Measurements from ENCODE around the gene SMG6.
"Not testable (repeated sequence)": the region's sequence is repeated elsewhere in the genome, so short reads cannot be mapped to it uniquely, and the experiment has no call there.

The SMG6 gene

DNA sequence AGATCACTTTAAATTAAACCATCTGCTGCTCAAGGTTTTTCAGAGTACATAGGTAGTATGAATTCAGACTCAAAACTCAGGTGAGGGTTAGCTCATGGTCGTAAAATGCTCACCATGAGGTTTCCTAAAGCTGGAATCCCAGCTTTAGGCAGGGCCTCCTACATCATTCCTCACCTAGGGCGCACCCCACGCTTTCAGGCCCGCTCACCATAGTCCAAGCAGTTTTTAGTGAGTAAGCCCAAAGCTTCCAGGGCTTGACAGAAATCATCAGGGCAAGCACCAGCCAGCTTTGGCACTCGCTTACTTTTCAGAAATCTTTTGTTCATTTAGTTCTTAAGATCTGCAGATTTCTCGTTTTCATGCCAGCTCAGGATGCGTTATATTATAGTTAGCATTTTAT lies 158.9 kb downstream of the SMG6 start:
- DNase-seq (ENCODE audit: low spot score), result no peak

DNA sequence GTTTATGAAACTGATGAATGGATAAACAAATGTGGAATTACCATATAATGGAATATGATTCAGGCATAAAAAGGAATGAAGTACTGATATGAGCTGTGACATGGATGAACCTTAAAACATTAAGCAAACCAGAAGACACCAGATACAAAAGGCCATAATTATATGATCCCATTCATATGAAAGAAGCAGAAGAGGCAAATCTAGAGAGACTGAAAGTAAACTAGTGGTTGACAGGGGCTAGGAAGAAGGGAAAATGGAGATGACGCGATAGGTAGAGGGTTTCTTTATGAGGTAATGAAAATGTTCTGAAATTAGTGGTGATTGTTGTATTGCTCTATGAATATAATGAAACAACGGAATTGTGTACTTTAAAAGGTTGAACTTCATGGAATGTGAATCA lies 160.3 kb downstream of the SMG6 start:
- no peak for DNase-seq (ENCODE audit: low spot score)

DNA sequence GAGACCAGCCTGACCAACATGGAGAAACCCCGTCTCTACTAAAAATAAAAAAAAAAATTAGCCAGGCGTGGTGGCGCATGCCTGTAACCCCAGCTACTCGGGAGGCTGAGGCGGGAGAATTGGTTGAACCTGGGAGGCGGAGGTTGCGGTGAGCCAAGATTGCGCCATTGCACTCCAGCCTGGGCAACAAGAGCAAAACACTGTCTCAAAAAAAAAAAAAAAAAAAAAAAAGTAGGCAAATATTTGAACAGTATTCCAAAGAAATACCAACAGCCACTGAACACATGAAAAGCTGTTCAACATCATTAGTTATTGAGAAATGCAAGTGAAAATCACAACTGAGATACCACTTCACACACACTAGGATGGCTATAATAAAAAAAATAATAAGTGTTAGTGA lies 160.9 kb downstream of the SMG6 start:
- DNase-seq (ENCODE audit: low spot score), result not testable (repeated sequence)

DNA sequence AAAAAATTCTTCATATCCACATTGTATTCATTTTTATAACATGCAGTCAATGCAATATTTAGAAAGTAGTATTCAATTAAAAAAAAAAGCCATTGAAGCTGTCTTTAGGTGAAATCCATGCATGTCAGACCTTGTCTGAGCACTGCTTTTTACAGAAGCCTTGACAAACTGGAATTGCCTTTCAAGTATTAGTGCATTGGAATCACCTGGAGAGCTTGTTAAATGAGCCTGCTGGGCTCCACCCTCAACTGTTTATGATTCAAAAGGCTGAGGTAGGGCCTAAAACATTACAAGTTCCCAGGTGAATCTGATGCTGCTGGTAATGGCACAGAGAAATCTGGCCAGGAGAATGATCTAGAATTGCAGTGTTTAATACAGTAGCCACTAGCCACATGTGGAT lies 162.9 kb downstream of the SMG6 start:
- no peak for DNase-seq (ENCODE audit: low spot score)

DNA sequence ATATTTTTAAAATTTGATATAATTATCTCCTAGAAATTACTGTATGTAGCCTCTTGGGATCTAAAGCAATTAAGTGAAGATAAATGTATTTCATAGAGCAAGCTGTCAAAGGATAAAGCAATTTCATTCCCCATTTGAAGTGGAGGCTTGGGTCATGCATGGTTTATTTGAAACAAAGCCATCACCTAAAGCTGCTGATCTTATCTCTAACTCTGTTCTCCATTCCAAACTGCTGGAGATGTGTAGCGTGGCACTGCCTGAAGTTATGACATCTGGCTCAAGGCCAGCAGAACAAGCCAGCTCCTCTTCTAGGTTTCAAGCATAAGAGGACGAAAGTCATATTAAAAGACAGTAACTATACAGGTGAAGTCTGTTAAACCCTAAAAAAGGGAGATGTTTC lies 164.8 kb downstream of the SMG6 start:
- DNase-seq (ENCODE audit: low spot score), result no peak

DNA sequence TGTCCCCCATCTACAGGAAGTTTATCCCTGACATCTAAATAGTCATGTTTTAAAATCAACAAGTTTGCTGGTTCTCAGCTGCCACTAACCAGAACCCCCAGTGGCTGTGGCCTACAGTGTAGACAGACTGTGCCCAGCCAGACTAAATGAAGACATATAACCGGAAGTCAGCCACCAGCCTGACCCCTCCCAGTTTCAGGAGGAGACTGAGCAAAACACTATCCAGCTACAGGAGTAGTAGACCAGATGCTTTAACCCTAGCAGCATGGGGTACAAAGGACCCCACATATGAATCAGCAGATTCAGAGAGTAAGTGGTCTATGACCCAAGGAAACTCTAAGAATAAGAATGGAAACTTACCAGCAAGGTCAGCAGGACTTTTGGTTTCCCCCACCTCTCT lies 165.3 kb downstream of the SMG6 start:
- DNase-seq (ENCODE audit: low spot score), result no peak

DNA sequence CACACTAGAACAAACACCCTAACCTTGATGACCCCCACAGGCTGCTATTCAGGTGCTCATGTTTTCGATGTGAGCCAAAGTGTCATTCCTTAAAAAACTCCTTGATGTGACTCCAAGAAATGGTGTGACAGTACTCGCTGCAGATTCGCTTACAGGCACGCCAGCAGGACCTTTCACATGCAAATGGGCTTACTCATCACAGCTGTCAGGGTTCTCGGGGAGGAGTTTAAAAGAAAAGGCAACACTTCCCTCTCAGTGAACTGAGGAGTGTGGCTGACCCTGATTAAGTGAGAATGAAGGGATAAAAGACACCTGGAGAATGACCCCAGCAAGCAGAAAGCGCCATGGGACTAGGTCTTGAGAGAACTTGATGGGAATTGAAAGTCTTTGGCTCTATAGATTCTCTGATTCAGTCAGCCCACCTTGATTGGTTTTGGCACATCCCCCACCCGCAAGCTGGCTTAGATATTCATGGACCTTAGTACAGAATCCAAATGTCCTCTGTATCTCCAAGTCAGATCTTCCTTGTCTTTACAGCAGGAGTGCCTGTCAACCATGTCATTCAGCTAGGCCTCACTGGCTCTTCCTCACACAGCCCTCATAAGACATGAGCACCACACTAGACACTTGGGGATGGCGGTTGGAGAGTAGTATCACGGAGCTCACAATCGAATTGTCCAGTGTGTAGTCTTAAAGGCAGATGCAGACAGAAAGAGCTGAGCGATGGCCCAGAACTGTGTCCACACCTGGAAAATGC lies 166.1 kb downstream of the SMG6 start:
- no peak for DNase-seq (ENCODE audit: low spot score)

DNA sequence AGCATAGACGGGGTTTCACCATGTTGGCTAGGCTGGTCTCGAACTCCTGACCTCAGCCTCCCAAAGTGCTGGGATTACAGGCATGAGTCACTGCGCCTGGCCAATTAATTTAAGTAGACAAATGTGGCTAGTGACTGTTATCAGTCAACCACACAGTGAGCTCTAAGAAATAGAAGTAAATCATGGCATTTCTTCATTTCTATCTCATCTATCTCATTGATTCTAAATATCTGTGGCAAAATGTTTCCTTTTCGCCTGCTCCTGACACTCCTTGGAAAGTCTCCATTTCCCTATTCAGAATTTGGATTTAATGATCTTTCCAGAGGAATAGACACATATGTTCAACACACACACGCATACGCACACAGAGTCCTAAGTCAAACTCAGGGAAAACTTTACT lies 167.3 kb downstream of the SMG6 start:
- DNase-seq (ENCODE audit: low spot score), result no peak

DNA sequence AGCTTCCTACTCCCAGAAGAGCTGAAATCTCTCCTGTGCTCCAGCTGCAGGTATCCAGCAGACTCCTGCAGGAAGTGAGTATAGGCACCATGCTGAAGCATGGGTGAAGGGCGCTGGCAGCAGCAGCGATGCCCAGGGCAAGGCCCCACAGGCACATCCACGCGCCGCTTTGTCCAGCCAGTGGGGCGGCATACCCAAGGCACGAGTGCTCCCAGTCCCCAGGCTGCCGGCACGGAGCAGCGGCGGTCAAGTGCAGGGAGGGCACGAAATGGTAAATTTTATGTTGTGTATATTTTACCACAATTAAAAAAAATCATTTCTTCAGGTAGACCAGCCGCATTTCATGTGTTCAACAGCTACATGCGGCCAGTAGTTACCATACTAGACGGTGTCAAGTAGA lies 175.6 kb downstream of the SMG6 start:
- no peak for DNase-seq (ENCODE audit: low spot score)

DNA sequence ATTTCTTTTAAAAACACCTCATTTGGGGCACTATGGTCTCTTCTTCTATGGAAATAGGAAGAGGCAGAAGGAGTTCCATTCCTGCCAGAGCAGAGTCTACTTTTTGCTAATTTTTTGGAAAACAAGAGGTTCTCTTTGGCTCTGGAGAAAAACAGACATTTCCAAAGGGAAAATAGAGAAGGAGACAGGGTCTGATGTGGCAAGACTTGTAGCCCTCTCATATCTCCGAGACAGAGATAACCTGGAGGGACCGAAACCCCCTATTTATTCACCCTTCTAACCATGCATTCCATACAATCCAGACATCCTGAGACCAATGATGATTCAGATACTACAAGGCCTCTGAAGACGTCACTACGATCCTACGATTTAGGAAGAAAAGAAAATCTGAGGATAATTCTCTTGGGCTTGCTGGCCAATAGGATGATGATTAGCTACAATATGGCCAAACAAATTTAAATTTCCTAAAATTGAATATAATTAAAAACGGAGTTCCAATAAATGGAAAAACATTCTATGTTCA lies 178.5 kb downstream of the SMG6 start:
- DNase-seq (ENCODE audit: low spot score), result no peak

DNA sequence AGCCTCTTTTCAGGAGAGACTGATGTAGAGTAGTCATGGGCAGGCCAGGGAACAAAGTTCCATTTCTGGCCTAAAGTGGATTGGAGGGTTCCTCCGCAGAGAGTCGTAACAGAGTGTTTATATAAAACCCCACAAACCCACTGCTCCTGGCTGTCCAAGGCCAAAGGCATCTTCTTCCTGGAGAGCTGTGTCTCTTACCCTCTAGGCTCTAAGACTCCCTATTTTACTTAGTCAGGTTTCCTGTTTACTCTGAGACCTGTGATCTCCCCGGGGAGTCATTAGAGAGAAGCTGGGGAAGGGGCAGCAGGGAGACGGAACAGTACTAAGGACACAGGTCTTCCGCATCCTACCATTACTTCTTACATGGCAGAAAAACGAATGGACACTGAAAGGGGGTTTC lies 179.2 kb downstream of the SMG6 start:
- no peak for DNase-seq (ENCODE audit: low spot score)

DNA sequence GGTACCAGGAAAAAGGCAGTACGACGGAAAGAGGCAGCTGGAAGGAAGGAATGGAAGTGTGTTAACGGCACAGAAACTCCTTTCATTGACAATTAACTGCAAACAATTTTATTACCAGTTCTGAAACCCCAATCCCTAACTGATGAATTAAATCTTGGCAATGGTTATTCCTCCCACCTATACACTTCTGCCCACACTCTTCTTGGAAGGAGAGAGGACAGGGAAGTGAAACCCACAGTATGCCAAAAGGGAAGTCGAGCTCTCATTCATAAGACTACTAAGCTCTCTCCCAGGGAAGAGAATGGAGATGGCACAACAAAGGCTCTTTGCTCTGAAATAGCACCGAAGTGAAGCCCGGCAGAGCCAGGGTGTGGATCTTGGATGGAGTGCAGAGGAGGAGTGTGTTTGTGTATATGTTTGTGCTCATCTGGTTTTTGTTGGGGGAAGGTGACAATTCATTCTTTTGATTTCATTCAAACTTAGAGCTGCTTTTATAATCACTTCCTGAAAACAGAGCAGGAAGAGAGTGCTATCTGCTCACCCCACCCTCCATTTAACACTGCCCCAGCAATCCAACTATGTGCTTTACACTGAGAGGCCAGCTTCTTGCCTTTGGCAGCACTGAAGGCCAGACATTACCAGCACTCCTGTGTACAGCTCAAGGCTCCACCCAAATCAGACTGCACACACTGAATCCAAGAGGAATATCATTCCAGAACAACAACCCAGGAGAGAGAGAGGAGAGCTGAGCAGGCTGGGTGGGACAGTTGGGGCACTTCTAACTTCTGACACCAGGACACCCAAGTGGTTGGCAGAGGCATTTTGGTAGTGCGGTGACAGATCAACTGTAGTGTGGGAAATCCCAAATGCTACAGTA lies 180.0 kb downstream of the SMG6 start:
- no peak for DNase-seq (ENCODE audit: low spot score)

DNA sequence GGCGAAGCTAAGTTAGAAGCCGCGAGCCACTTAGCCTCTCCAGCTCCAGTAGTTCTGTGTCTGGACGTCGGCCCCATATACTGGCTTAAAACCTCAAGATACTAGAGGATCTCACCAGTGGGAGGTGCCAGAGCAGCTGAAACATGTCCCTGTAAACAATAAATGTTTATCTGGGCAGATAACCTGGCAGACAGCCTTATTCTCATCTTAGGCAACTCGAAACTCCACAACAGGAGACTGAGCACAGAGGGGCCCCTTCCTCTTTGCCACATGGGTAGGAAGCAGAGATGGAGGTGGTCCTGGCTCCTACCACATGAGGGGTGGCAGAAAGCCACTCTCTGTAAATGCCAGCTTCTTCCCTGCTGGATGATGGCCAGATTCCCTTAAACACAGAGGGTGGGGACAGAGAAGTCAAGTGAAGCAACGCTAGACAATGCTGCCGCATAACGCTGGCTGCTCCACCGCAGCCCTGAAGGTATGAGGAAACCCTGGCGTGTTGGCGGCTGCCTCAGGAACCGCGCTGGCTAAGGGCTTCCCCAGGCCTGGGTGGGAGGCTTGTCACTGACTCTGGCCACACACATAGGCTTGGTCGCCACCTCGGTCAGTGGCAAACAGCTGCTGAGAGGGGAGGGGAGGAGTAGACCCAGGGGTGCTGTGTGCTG lies 180.8 kb downstream of the SMG6 start:
- no peak for DNase-seq (ENCODE audit: low spot score)

DNA sequence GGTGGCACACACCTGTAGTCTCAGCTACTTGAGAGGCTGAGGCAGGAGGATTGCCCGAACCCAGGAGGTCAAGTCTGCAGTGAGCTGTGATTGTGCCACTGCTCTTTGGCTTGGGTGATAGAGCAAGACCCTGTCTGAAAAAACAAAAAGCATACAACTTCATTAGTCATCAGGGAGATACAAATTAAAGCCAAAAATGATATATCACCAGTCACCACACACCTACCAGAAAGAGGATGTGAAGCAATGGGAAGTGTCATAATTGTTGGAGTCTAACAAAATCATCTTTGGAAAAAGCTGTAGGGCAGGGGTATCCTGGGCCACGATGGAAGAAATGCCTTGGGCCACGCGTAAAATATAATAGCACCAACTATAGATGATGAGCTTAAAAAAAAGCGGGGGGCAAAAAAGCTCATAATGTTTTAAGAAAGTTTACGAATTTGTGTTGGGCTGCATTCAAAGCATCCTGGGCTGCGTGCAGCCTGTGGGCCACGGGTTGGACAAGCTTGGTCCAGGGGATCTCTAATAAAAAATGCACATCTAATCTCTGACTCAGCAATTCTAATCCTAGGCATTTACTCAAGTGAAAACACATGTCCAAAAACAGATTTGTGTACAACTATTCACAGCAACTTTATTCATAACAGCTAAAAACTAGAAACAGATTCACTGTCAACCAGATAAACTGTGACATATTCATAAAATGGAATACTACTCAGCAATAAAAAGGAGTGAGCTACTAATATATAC lies 182.8 kb downstream of the SMG6 start:
- DNase-seq (ENCODE audit: low spot score), result no peak

DNA sequence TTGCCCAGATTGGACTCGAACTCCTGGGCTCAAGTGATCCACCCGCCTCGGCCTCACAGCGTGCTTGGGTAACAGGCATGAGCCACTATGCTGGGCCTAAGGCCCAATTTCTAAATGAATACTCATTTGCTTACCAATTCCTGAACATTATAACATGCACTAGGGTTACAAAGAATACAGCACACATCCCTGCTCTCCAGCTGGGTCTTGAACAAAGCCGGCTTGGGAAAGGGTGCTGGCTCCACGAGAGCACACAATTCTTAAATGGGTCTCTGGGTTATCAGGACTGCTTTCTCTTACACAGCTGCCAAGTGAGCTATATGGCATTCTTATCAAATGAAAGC lies 190.3 kb downstream of the SMG6 start:
- DNase-seq (ENCODE audit: low spot score), result no peak

DNA sequence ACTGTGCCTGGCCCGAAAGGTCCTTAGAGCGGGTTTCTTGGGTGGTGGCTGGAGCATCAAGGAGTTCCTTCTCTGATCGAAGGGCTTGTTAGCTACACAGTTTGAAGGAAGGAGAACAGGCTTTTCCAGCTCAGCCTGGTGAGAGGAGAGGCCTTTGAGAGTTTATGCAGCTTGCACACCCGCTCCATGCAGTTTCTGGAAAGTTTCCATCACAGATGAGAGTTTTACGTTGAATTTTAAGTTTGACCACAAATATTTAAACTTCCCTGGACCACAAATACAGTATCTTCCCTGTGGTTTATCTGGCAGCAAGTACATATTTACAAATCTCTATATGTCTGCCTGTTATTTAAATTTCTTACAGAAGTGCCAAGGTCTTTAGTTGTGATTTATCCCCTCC lies 191.9 kb downstream of the SMG6 start:
- DNase-seq (ENCODE audit: low spot score), result no peak

DNA sequence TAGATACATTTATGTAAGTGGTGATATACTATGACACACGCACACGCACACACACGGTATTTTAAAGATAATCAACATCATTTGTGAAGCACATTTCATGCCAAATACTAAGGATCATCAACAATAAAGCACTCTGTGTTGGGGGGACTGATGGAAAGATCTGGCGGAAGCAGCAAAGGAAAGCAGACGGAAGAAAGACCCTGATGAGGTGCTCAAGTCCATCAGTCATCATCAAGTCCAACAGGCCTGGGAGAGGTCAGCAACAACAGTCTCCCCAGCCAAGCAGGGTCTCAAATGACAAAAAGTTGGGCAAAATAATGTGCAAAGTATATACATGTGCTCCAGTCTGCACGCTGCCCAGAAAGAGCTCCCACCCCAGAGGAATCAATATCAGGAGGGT lies 193.1 kb downstream of the SMG6 start:
- no peak for DNase-seq (ENCODE audit: low spot score)

DNA sequence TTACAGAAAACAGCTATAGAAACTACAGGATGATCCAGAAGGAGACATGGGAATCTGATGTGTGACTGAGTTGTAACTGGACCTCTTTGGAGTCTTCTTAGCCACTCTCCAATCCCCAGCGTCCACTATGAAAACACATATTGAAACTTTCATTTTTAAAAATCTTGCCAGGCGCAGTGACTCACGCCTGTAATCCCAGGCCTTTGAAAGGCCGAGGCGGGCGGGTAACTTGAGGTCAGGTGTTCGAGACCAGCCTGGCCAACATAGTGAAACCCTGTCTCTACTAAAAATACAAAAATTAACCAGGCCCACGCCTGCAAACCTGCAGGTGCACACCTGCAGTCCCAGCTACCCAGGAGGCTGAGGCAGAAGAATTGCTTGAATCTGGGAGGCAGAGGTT lies 195.4 kb downstream of the SMG6 start:
- no peak for DNase-seq (ENCODE audit: low spot score)

DNA sequence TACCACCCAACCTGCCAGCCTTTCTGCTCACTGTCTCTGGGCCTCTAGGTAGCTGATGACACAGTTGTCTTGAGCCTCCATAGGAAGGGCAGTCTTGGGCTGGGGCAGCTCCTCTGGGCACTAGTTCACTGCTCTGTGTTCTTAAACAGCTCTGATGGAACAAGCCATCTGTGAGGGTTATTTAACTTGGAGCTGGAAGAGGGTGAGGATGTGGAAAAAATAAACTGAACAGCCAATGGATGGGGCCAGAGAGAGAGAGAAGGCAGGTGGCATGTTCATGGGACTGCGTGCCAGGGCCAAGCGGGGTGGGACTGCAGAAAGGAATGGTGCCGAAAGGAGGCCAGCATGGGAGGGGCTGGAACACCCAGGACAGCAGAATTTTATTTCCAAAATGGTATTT lies 196.1 kb downstream of the SMG6 start:
- no peak for DNase-seq (ENCODE audit: low spot score)

DNA sequence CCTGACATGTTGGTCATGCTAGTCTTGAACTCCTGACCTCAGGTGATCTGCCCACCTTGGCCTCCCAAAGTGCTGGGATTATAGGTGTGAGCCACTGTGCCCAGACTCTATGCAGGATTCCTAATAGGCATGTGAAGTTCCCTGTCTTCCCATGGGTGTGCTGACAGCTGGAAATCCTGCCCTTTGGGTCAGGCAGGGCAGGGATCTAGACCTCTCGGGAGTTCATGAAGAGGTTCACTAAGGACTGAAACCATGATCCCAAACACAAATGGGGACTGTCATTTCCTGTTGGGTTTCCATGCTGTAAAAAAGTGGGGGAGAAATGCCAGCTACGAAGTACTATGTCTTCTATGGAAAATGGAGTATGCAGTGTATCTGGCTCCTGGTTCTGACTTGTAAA lies 196.5 kb downstream of the SMG6 start:
- DNase-seq (ENCODE audit: low spot score), result no peak

DNA sequence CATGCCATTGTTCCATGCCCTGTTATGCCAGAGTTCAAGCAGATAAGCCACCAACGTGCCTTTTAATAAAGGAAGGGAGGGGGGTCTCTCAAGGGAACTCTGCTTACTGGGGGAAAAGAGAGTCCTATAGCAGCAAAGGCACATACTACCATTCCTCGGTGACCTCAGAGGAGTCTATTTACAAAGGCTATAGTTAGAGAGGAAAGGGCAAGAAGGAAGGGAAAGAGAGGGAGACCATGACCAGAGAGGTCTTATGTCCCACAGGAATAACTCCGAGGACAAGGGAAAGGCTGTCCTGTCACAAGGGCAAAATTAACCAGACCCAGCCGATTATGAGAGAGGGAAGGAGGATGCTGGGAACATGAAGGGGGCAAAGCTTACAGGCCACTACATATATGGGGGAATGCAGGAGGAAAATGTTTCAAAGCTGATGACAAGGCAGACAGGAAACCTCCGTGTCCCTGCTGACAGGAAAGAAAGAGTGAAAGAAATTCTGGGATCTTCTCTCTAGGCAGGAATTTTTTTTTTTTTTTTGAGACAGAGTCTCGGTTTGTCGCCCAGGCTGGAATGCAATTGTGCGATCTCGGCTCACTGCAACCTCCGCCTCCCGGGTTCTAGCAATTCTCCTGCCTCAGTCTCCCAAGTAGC lies 197.2 kb downstream of the SMG6 start:
- DNase-seq (ENCODE audit: low spot score), result no peak

DNA sequence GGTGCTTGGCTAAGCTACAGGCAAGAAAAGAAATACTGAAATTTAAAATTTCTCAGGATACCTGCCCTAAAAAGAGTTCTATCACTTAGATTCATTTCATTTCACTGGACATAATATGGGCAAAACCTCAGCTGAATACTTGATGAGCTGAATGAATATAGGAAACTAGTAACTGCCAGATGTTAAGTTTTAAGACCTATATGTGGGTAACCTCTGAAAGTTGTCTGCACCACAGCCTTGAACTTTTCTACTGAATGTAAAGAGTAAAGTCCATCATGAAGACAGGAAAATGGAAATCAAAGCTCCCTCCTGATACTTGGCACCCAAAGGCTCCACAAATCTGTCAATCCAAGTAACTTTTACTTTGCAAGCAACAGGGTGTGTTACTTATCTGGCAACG lies 197.9 kb downstream of the SMG6 start:
- no peak for DNase-seq (ENCODE audit: low spot score)
